Heart left ventricle (tissue), 13 donors: ENCODE data around the gene CCDC18.

Experiments used
- CTCF ChIP-seq, 12 donors: fragments of 200-600 bp; sonication (generic) in 4 of 12; IDR thresholded peaks; one replicate each; pipeline versions ENCODE4 v1.5.0 to v1.8.0; 2018 to 2022; ENCODE audit warnings: antibody characterized with exemption in 12 of 12, mild to moderate bottlenecking in 5 of 12
- POLR2A ChIP-seq, 2 donors: fragments of 450-650 bp; IDR thresholded peaks; one replicate each; pipeline ENCODE4 v1.6.1; 2017; ENCODE audit warnings: antibody characterized with exemption in 2 of 2, mild to moderate bottlenecking in 2 of 2, moderate library complexity in 2 of 2
- donor health status: ischemic (EF 13 %, LVEDD 7.1; RV severe dilation, severe dysfunction).
- donor health status: DM: no; HTN: yes; CAD: no.
- donor health status: DM: no; HTN: no; CAD: no.
- donor health status: ischemic (EF 25% LVEDD 6.9; RV normal size, moderate dysfunction).
- donor health status: ischemic (EF 25% LVEDD 5.7; RV mildly dilated, moderate dysfunction).
- donor health status: ischemic (EF 35%, LVEDD 5.7; RV mildly dilated, moderate dysfunction).
- donor health status: nonischemic (EF 11% LVEDD 7.7; RV severe dilation, severe dysfunction).
- donor health status: DM: yes; HTN: yes; CAD: no.
- donor health status: PGD.
- donor health status: ischemic (EF 29% LVEDD 5.4; RV normal size, mild dysfunction).
- donor health status: nonischemic (EF 23%, LVEDD 6.1; RV moderate dilation, normal function).

GRCh38 chr1:93154898-93155297 is 25.6 kb upstream of the CCDC18 start:
- no peak for TF ChIP-seq POLR2A (IDR thresholded peaks at IDR 0.05)
- no peak for TF ChIP-seq CTCF (IDR thresholded peaks at IDR 0.05)
